ENCODE results near the gene ATP1A1.

ATP1A1 gene

GRCh38 chr1:116375887-116376728 is 3.1 kb downstream of the ATP1A1 start:
- H3F3A ChIP-seq (ENCODE audit: insufficient read depth, low read length) = no peaks in the 10 kb centered on the region
- H2AFZ ChIP-seq (ENCODE audit: low read length) = no peak overlapping the region
- H3K36me3 ChIP-seq (ENCODE audit: insufficient read depth, low read length) = no peaks in the 10 kb centered on the region
- H3K27me3 ChIP-seq (ENCODE audit: insufficient read depth, low read length) = no peaks in the 10 kb centered on the region
- H3K4me3 ChIP-seq (ENCODE audit: low read depth, low read length, poor library complexity, severe bottlenecking) = peak overlapping the region; percentile 80
- peaks cover 50% of the 10 kb centered on the region for H3K4me1 ChIP-seq (ENCODE audit: insufficient read depth, low read length, severe bottlenecking)
- no peak overlapping the region for H3K27ac ChIP-seq (ENCODE audit: low read depth, low read length, poor library complexity, severe bottlenecking)
- H3K9me2 ChIP-seq (ENCODE audit: low read depth, low read length) = no peaks in the 10 kb centered on the region
- no peaks in the 10 kb centered on the region for H4K20me1 ChIP-seq (ENCODE audit: insufficient read depth, low read length)
- H3K79me2 ChIP-seq (ENCODE audit: insufficient read depth, low read length) = peaks cover 44% of the 10 kb centered on the region
- peak overlapping the region; percentile 82 for H3K4me2 ChIP-seq (ENCODE audit: low read length)
- no peaks in the 10 kb centered on the region for H3K9me3 ChIP-seq (ENCODE audit: low read length)
- peak overlapping the region; percentile 18; the same call in 1 of the 2 replicates for H3K9ac ChIP-seq (ENCODE audit: low read length)
- no peak for TF ChIP-seq CTCF (IDR thresholded peaks at IDR 0.05; ENCODE audit: low read length)
- no peak for TF ChIP-seq EZH2 (IDR thresholded peaks at IDR 0.05; ENCODE audit: borderline replicate concordance, low read length)

GRCh38 chr1:116376729-116377086 is 3.7 kb downstream of the ATP1A1 start:
- peak overlapping the region; percentile 82 for H3K4me2 ChIP-seq (ENCODE audit: low read length)
- TF ChIP-seq CTCF (IDR thresholded peaks at IDR 0.05; ENCODE audit: low read length) (no peak), EZH2 (IDR thresholded peaks at IDR 0.05; ENCODE audit: borderline replicate concordance, low read length) (no peak)
- no peaks in the 10 kb centered on the region for H3K9me2 ChIP-seq (ENCODE audit: low read depth, low read length)
- peaks cover 49% of the 10 kb centered on the region for H3K79me2 ChIP-seq (ENCODE audit: insufficient read depth, low read length)
- no peak overlapping the region for H3K27ac ChIP-seq (ENCODE audit: low read depth, low read length, poor library complexity, severe bottlenecking)
- peak overlapping the region; percentile 18; the same call in 1 of the 2 replicates for H3K9ac ChIP-seq (ENCODE audit: low read length)
- H3K9me3 ChIP-seq (ENCODE audit: low read length) = no peaks in the 10 kb centered on the region
- no peaks in the 10 kb centered on the region for H4K20me1 ChIP-seq (ENCODE audit: insufficient read depth, low read length)
- no peaks in the 10 kb centered on the region for H3K27me3 ChIP-seq (ENCODE audit: insufficient read depth, low read length)
- H3K4me3 ChIP-seq (ENCODE audit: low read depth, low read length, poor library complexity, severe bottlenecking) = no peak overlapping the region
- peaks cover 50% of the 10 kb centered on the region for H3K4me1 ChIP-seq (ENCODE audit: insufficient read depth, low read length, severe bottlenecking)
- H2AFZ ChIP-seq (ENCODE audit: low read length) = no peak overlapping the region
- no peaks in the 10 kb centered on the region for H3F3A ChIP-seq (ENCODE audit: insufficient read depth, low read length)
- H3K36me3 ChIP-seq (ENCODE audit: insufficient read depth, low read length) = no peaks in the 10 kb centered on the region

GRCh38 chr1:116377541-116378529 is 4.8 kb downstream of the ATP1A1 start:
- peaks cover 45% of the 10 kb centered on the region for H3K4me1 ChIP-seq (ENCODE audit: insufficient read depth, low read length, severe bottlenecking)

More at GRCh38 chr1:116377541-116378529, 4.8 kb downstream of the ATP1A1 start:
- peak overlapping the region; percentile 18; the same call in 1 of the 2 replicates for H3K9ac ChIP-seq (ENCODE audit: low read length)
- H3K4me3 ChIP-seq (ENCODE audit: low read depth, low read length, poor library complexity, severe bottlenecking) = peak overlapping the region; percentile 39
- no peaks in the 10 kb centered on the region for H3K9me2 ChIP-seq (ENCODE audit: low read depth, low read length)
- H3K9me3 ChIP-seq (ENCODE audit: low read length) = no peaks in the 10 kb centered on the region
- H4K20me1 ChIP-seq (ENCODE audit: insufficient read depth, low read length) = no peaks in the 10 kb centered on the region
- H3K4me2 ChIP-seq (ENCODE audit: low read length) = peak overlapping the region; percentile 82
- TF ChIP-seq EZH2 (IDR thresholded peaks at IDR 0.05; ENCODE audit: borderline replicate concordance, low read length) = no peak
- TF ChIP-seq CTCF (IDR thresholded peaks at IDR 0.05; ENCODE audit: low read length) = no peak
- no peak overlapping the region for H2AFZ ChIP-seq (ENCODE audit: low read length)
- no peaks in the 10 kb centered on the region for H3K36me3 ChIP-seq (ENCODE audit: insufficient read depth, low read length)
- H3K27ac ChIP-seq (ENCODE audit: low read depth, low read length, poor library complexity, severe bottlenecking) = peak overlapping the region; percentile 47
- no peaks in the 10 kb centered on the region for H3K27me3 ChIP-seq (ENCODE audit: insufficient read depth, low read length)
- peaks cover 55% of the 10 kb centered on the region for H3K79me2 ChIP-seq (ENCODE audit: insufficient read depth, low read length)
- H3F3A ChIP-seq (ENCODE audit: insufficient read depth, low read length) = no peaks in the 10 kb centered on the region
